ENCODE data around the gene NUDT22.

The NUDT22 gene

GRCh38 chr11:64220798-64221197 lies 5.3 kb upstream of the NUDT22 start:
- peaks cover 11% of the 10 kb centered on the region for H4K20me1 ChIP-seq (ENCODE audit: insufficient read depth, low read length, poor library complexity, severe bottlenecking)
- H3K36me3 ChIP-seq (ENCODE audit: insufficient read depth, low read length) = peaks cover 27% of the 10 kb centered on the region; the same call in 1 of the 2 replicates
- H3K4me2 ChIP-seq (ENCODE audit: low read depth, low read length, poor library complexity, severe bottlenecking) = no peak overlapping the region
- H3K9ac ChIP-seq (ENCODE audit: low read depth, low read length, poor library complexity, severe bottlenecking) = no peak overlapping the region
- no peaks in the 10 kb centered on the region for H3K27me3 ChIP-seq (ENCODE audit: insufficient read depth, low read length, poor library complexity, severe bottlenecking)
- no peaks in the 10 kb centered on the region for H3K9me3 ChIP-seq (ENCODE audit: insufficient read depth, low read depth, low read length)
- H3K4me3 ChIP-seq (ENCODE audit: low read length, poor library complexity, severe bottlenecking) = no peak overlapping the region
- H3K79me2 ChIP-seq (ENCODE audit: insufficient read depth, low read length) = peaks cover 14% of the 10 kb centered on the region
- H2AFZ ChIP-seq (ENCODE audit: low read length) = no peak overlapping the region
- H3K9me2 ChIP-seq (replicated peaks; ENCODE audit: low read depth, low read length) = no peaks in the 10 kb centered on the region
- no peaks in the 10 kb centered on the region for H3F3A ChIP-seq (ENCODE audit: low read depth)
- peaks cover 10% of the 10 kb centered on the region for H3K4me1 ChIP-seq (ENCODE audit: insufficient read depth, low read length, poor library complexity, severe bottlenecking)
- no peak for TF ChIP-seq CTCF (conservative IDR thresholded peaks at IDR 0.05; ENCODE audit: low read length)
- TF ChIP-seq EZH2phosphoT487 (IDR thresholded peaks at IDR 0.05; ENCODE audit: borderline replicate concordance) = no peak

GRCh38 chr11:64222651-64223000 lies 3.4 kb upstream of the NUDT22 start:
- no peak for TF ChIP-seq EZH2phosphoT487 (IDR thresholded peaks at IDR 0.05; ENCODE audit: borderline replicate concordance)
- TF ChIP-seq CTCF (conservative IDR thresholded peaks at IDR 0.05; ENCODE audit: low read length) = no peak
- H3K4me1 ChIP-seq (ENCODE audit: insufficient read depth, low read length, poor library complexity, severe bottlenecking) = peaks cover 20% of the 10 kb centered on the region
- H3K36me3 ChIP-seq (ENCODE audit: insufficient read depth, low read length) = peaks cover 27% of the 10 kb centered on the region; the same call in 1 of the 2 replicates
- no peaks in the 10 kb centered on the region for H3K27me3 ChIP-seq (ENCODE audit: insufficient read depth, low read length, poor library complexity, severe bottlenecking)
- peaks cover 27% of the 10 kb centered on the region for H3K79me2 ChIP-seq (ENCODE audit: insufficient read depth, low read length)
- H3K9me3 ChIP-seq (ENCODE audit: insufficient read depth, low read depth, low read length) = no peaks in the 10 kb centered on the region
- H3K9ac ChIP-seq (ENCODE audit: low read depth, low read length, poor library complexity, severe bottlenecking) = no peak overlapping the region
- no peaks in the 10 kb centered on the region for H3K9me2 ChIP-seq (replicated peaks; ENCODE audit: low read depth, low read length)
- H4K20me1 ChIP-seq (ENCODE audit: insufficient read depth, low read length, poor library complexity, severe bottlenecking) = peaks cover 19% of the 10 kb centered on the region
- H2AFZ ChIP-seq (ENCODE audit: low read length) = no peak overlapping the region
- H3K4me3 ChIP-seq (ENCODE audit: low read length, poor library complexity, severe bottlenecking) = no peak overlapping the region
- no peaks in the 10 kb centered on the region for H3F3A ChIP-seq (ENCODE audit: low read depth)
- H3K4me2 ChIP-seq (ENCODE audit: low read depth, low read length, poor library complexity, severe bottlenecking) = no peak overlapping the region

GRCh38 chr11:64223001-64223651 lies 2.9 kb upstream of the NUDT22 start:
- peaks cover 30% of the 10 kb centered on the region for H3K79me2 ChIP-seq (ENCODE audit: insufficient read depth, low read length)
- H2AFZ ChIP-seq (ENCODE audit: low read length) = no peak overlapping the region
- H3K4me2 ChIP-seq (ENCODE audit: low read depth, low read length, poor library complexity, severe bottlenecking) = no peak overlapping the region
- TF ChIP-seq CTCF (conservative IDR thresholded peaks at IDR 0.05; ENCODE audit: low read length) = no peak
- no peak for TF ChIP-seq EZH2phosphoT487 (IDR thresholded peaks at IDR 0.05; ENCODE audit: borderline replicate concordance)
- peaks cover 27% of the 10 kb centered on the region; the same call in 1 of the 2 replicates for H3K36me3 ChIP-seq (ENCODE audit: insufficient read depth, low read length)
- peaks cover 22% of the 10 kb centered on the region for H4K20me1 ChIP-seq (ENCODE audit: insufficient read depth, low read length, poor library complexity, severe bottlenecking)
- no peaks in the 10 kb centered on the region for H3F3A ChIP-seq (ENCODE audit: low read depth)
- no peaks in the 10 kb centered on the region for H3K9me3 ChIP-seq (ENCODE audit: insufficient read depth, low read depth, low read length)
- H3K9ac ChIP-seq (ENCODE audit: low read depth, low read length, poor library complexity, severe bottlenecking) = no peak overlapping the region
- no peaks in the 10 kb centered on the region for H3K9me2 ChIP-seq (replicated peaks; ENCODE audit: low read depth, low read length)
- H3K4me1 ChIP-seq (ENCODE audit: insufficient read depth, low read length, poor library complexity, severe bottlenecking) = peaks cover 20% of the 10 kb centered on the region
- H3K27me3 ChIP-seq (ENCODE audit: insufficient read depth, low read length, poor library complexity, severe bottlenecking) = no peaks in the 10 kb centered on the region
- no peak overlapping the region for H3K4me3 ChIP-seq (ENCODE audit: low read length, poor library complexity, severe bottlenecking)

Measured in Loucy (cell line).